Right lung (tissue), 5 donors: ENCODE measurements around the gene ENTREP1. TPM values are rescaled to one million over a fixed set of nuclear protein-coding genes. Genes with fewer than 3 reads are reported as not detected.

Experiments
- DNase-seq, 2 donors: peaks; one replicate each; pipeline ENCODE4 v3.0.0-alpha.2; 2013
- polyA plus RNA-seq, 5 donors: library from polyadenylated mRNA; unstranded; fragments of 120-200 nt; gene quantifications; one replicate each; pipeline versions ENCODE4 v1.2.1 to v1.2.3, GENCODE V29; 2013; ENCODE audit warnings: inconsistent platforms in 1 of 5, low replicate concordance in 1 of 5; ENCODE audit not compliant: insufficient read length in 5 of 5, insufficient read depth in 1 of 5

Gene ENTREP1
- polyA plus RNA-seq, 5 donors: 28.3 to 54.4 (median 50.2) TPM

- DNase-seq: no peak
Observed at GRCh38 chr9:69317894-69318293, 7.1 kb upstream of the ENTREP1 start.

- no peak for DNase-seq
Observed at GRCh38 chr9:69319324-69320025, 5.5 kb upstream of the ENTREP1 start.

- DNase-seq: no peak
Observed at GRCh38 chr9:69322256-69322655, 2.8 kb upstream of the ENTREP1 start.

- no peak for DNase-seq
Observed at GRCh38 chr9:69323861-69324260, 1.2 kb upstream of the ENTREP1 start.

GRCh38 chr9:69325409-69326212 is 596 bp downstream of the ENTREP1 start:
- DNase-seq: no peak

- no peak for DNase-seq
Observed at GRCh38 chr9:69326261-69326660, 1.2 kb downstream of the ENTREP1 start.

- DNase-seq: no peak
Observed at GRCh38 chr9:69330580-69330979, 5.6 kb downstream of the ENTREP1 start.

- DNase-seq: no peak
Observed at GRCh38 chr9:69331444-69331843, 6.4 kb downstream of the ENTREP1 start.

- no peak for DNase-seq
Observed at GRCh38 chr9:69332067-69332685, 7.2 kb downstream of the ENTREP1 start.

- DNase-seq: no peak
Observed at GRCh38 chr9:69333716-69334115, 8.7 kb downstream of the ENTREP1 start.

- DNase-seq: no peak
Observed at GRCh38 chr9:69334317-69334716, 9.3 kb downstream of the ENTREP1 start.

- no peak for DNase-seq
Observed at GRCh38 chr9:69339620-69340019, 14.6 kb downstream of the ENTREP1 start.

GRCh38 chr9:69340631-69341030 is 15.6 kb downstream of the ENTREP1 start:
- no peak for DNase-seq

GRCh38 chr9:69342769-69343168 is 17.8 kb downstream of the ENTREP1 start:
- DNase-seq: no peak

GRCh38 chr9:69344459-69344858 is 19.4 kb downstream of the ENTREP1 start:
- DNase-seq: no peak

GRCh38 chr9:69346596-69347390 is 21.8 kb downstream of the ENTREP1 start:
- no peak for DNase-seq

- no peak for DNase-seq
Observed at GRCh38 chr9:69347607-69348006, 22.6 kb downstream of the ENTREP1 start.

GRCh38 chr9:69351227-69351626 is 26.2 kb downstream of the ENTREP1 start:
- no peak for DNase-seq

- DNase-seq: no peak
Observed at GRCh38 chr9:69355232-69355631, 30.2 kb downstream of the ENTREP1 start.

GRCh38 chr9:69357030-69357775 is 32.2 kb downstream of the ENTREP1 start:
- DNase-seq: peak in 1 of 2 donors; percentile 26

GRCh38 chr9:69357821-69358220 is 32.8 kb downstream of the ENTREP1 start:
- no peak for DNase-seq
